Adrenal gland (tissue), 5 donors: ENCODE data around the gene PTPRO.

Source experiments
- POLR2A ChIP-seq, 2 donors: fragments of 450-650 bp; IDR thresholded peaks; one replicate each; pipeline ENCODE4 v1.6.1; 2017; ENCODE audit warnings: antibody characterized with exemption in 2 of 2, mild to moderate bottlenecking in 2 of 2, moderate library complexity in 1 of 2
- TF ChIP-seq, protein P1 (sequence below), 6 experiments: fragments of 450-650 bp in 4 of 6; fragments of 200-600 bp in 2 of 6; sonication (generic) in 1 of 6; IDR thresholded peaks; 1 replicate in 5 of 6; 2 replicates in 1 of 6; pipeline versions ENCODE4 v1.5.1 to v1.8.0; 2016 to 2021; ENCODE audit warnings: antibody characterized with exemption in 6 of 6, mild to moderate bottlenecking in 2 of 6, moderate library complexity in 1 of 6
- donor health status: DM: no; HTN: no; CAD: no.

DNA sequence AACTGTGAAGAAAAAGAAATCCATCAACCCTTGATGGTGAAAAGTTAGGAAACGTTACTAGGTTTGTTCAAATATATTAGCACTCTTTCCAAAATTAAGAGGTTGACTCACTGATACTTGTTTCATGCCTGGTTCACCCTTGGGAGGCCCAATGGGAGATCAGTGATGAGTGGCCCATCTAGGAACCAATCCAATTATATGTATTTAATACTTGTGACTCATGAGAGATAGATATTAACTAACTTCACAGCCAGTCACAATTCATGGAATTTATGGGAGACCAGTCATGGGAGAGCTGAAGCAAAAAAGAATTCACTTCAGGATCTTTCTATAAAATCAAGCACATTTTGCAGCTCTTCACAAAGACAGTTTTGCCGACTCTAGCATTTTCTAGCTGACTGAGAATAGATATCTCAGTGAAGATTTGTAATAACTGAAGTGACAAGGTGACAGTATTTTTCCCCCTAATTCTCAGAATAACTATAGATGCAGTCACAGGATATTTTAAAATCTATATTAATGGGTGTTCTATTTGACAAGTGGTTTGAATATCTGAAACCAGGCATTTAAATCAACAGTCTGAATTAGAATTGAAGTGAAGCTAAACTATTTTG is 236.7 kb downstream of the PTPRO start:
- TF ChIP-seq, protein P1, sequence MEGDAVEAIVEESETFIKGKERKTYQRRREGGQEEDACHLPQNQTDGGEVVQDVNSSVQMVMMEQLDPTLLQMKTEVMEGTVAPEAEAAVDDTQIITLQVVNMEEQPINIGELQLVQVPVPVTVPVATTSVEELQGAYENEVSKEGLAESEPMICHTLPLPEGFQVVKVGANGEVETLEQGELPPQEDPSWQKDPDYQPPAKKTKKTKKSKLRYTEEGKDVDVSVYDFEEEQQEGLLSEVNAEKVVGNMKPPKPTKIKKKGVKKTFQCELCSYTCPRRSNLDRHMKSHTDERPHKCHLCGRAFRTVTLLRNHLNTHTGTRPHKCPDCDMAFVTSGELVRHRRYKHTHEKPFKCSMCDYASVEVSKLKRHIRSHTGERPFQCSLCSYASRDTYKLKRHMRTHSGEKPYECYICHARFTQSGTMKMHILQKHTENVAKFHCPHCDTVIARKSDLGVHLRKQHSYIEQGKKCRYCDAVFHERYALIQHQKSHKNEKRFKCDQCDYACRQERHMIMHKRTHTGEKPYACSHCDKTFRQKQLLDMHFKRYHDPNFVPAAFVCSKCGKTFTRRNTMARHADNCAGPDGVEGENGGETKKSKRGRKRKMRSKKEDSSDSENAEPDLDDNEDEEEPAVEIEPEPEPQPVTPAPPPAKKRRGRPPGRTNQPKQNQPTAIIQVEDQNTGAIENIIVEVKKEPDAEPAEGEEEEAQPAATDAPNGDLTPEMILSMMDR (IDR thresholded peaks at IDR 0.05) = no peak
- no peak for TF ChIP-seq POLR2A (IDR thresholded peaks at IDR 0.05)
